A549 treated with CORT108297 at 1 μM for 4 hours (cell line): ENCODE results near the gene PRKAR2B. TPM values are rescaled to one million over a fixed set of nuclear protein-coding genes. Genes with fewer than 3 reads are reported as not detected.

ENCODE experiments used
- total RNA-seq: library from RNA; stranded (reverse); fragments of 200-300 nt; extraction: Qiagen RNA extraction; gene quantifications from 5 replicates; pipeline ENCODE4 v1.2.3, GENCODE V29; 2022

The PRKAR2B gene
- total RNA-seq, result 2.5 to 3.9 TPM (median 3.2 TPM) in 5 replicates

DNA sequence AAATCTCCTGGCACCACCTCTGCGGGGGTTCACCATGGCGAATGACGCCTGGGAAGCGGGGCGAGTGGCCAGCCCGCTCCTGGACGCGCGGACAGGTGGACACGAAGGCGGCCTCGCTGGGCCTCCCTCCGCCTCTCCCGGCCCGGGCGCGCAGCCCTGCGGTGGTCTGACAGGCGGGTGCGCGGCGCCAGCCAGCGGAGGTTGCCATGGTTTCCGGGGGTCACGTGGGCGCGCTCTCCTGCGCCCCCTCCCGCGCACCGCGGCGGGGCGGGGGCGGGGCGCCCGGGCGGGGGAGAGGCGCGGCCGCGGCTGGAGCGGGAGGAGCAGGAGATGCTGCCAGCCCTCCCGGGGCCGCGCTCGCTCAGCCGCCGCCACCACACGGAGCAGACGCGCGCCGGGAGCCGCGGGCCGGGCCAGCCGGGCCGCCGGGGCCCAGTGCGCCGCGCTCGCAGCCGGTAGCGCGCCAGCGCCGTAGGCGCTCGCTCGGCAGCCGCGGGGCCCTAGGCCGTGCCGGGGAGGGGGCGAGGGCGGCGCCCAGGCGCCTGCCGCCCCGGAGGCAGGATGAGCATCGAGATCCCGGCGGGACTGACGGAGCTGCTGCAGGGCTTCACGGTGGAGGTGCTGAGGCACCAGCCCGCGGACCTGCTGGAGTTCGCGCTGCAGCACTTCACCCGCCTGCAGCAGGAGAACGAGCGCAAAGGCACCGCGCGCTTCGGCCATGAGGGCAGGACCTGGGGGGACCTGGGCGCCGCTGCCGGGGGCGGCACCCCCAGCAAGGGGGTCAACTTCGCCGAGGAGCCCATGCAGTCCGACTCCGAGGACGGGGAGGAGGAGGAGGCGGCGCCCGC is at the start of gene PRKAR2B:
TSS of gene PRKAR2B (plus strand) at position 359 of the 848 bp plus-strand sequence. CDS start at position 562, 203 bp downstream.

DNA sequence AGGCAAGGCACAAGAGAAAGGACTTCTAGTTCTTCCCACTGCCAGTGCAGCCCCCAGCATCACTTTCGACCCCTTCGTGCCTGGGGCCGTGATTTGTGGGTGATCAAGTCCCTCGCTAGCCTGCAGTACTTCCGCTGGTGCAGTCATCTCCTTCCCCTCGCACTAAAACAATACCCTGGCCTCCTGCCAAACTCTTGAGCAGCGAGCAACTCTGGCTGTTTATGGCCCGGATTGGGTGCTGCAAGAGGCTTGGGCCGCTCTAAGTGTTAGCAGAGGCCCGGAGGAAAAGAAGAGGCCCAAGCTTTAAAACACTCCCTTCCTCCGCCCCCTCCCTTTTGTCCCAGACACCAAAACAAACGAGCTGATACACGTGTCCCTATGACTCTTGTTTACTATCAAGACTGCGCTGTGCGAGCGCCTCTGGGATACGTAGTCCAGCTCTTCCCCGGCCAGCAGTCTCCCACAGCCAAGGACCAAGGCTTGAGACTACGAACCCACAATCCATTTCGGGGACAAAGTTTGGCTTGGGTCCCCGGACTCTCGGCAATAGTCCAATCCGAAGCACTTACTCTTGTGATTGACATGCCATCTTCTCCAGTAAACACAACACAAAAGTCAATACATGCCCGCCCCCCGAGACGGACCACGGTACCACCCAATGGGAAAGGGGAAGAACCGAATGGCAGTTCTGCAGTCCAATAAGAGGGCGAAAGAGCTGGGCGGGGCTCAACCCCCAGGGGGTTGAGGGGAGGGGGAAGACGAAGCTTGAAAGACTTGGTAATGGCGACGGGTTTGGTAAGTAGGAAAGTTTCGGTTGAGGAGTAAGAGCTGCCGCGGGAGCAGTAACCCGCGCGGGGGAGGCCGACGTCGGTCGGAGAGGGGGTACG is 124.0 kb downstream of the PRKAR2B start, which contains the start of gene HBP1:
TSS of gene HBP1 (plus strand) at position 771 of the 887 bp plus-strand sequence. CDS start 10,891 bp downstream, outside the sequence.

Other genes starting within 250 kb of the PRKAR2B start
- gene PIK3CG, start 179.4 kb upstream of the PRKAR2B start, total RNA-seq, result not detected in 5 replicates
- gene HBP1, start 124.3 kb downstream of the PRKAR2B start, total RNA-seq, result 17.8 to 27.0 TPM (median 24.7 TPM) in 5 replicates